ENCODE data around the gene MTRFR. TPM values are rescaled to one million over a fixed set of nuclear protein-coding genes. Genes with fewer than 3 reads are reported as not detected.

The MTRFR gene
- total and polyA plus RNA-seq, 4 donors: 5.7 to 15.2 (median 11.1) TPM

DNA sequence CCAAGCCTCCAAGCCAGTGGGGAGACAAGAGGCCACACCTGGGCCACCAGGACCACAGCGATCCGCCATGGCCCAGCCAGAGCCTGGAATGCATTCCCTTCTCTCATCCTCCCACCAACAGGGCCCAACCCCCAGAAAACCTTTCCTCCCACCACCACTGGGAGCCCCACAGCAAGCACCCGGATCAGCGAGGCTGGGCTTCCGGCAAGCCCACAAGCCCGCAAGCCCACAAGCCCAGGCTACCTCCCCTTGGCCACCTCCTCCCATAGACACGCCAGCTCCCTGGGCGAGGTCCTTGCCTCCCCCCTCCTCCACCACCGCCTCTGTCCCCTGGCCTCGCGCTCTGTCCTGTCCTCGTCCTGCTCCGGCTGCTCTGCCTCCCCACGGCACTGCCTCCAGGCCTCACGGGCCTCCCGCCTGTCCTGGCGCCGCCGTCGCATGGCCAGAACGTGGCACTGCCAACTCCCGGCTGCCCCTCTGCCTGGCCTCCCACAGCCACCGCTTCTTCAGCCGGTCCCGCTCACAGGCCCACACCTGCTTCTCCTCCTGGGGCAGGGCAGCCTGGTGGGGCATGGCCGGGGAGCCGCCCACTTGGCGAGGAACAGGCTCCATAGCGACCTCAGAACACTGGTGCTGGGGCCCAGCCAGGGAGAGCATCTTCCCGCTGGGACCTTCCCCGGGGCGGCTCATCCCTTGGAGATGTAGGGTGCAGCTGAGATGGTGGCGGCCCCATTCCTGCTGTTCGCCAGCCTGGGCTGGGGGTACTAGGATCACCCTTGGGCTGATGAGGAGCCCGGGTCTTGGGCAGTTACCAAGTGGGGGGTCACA is 32.8 kb downstream of the MTRFR start:
- no peak overlapping the region for H3K27ac ChIP-seq (ENCODE audit: low read depth in 1 of 2, low read length in 2 of 2)
- H3K4me1 ChIP-seq (ENCODE audit: control insufficient read depth in 4 of 4, insufficient read depth in 4 of 4, low read length in 3 of 4): peaks cover 7 to 21% (median 11%) of the 10 kb centered on the region in 4 donors
- no peaks in the 10 kb centered on the region for H3K27me3 ChIP-seq (ENCODE audit: control insufficient read depth in 4 of 4, insufficient read depth in 4 of 4, low read length in 3 of 4)
- no peak for DNase-seq (ENCODE audit: low spot score)
- no peak overlapping the region for H3K4me3 ChIP-seq (ENCODE audit: low read depth in 1 of 3, low read length in 3 of 3)
- no peak overlapping the region for H3K9ac ChIP-seq (ENCODE audit: low read depth in 1 of 2, low read length in 2 of 2)
- peaks cover 5 to 12% (median 11%) of the 10 kb centered on the region in 4 donors for H3K36me3 ChIP-seq (ENCODE audit: control insufficient read depth in 4 of 4, insufficient read depth in 3 of 4, low read depth in 1 of 4, low read length in 3 of 4)
- no peaks in the 10 kb centered on the region for H3K9me3 ChIP-seq (ENCODE audit: control insufficient read depth in 4 of 4, low read length in 3 of 4)
- TF ChIP-seq, protein P1, sequence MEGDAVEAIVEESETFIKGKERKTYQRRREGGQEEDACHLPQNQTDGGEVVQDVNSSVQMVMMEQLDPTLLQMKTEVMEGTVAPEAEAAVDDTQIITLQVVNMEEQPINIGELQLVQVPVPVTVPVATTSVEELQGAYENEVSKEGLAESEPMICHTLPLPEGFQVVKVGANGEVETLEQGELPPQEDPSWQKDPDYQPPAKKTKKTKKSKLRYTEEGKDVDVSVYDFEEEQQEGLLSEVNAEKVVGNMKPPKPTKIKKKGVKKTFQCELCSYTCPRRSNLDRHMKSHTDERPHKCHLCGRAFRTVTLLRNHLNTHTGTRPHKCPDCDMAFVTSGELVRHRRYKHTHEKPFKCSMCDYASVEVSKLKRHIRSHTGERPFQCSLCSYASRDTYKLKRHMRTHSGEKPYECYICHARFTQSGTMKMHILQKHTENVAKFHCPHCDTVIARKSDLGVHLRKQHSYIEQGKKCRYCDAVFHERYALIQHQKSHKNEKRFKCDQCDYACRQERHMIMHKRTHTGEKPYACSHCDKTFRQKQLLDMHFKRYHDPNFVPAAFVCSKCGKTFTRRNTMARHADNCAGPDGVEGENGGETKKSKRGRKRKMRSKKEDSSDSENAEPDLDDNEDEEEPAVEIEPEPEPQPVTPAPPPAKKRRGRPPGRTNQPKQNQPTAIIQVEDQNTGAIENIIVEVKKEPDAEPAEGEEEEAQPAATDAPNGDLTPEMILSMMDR (IDR thresholded peaks at IDR 0.05; ENCODE audit: low read depth, low read length, missing input control): no peak
- TF ChIP-seq FOXA2 (IDR thresholded peaks at IDR 0.05): no peak
- no peak for TF ChIP-seq TAF1 (conservative IDR thresholded peaks at IDR 0.05)
- no peak for TF ChIP-seq ZBTB33 (IDR thresholded peaks at IDR 0.05)
- no peak for TF ChIP-seq HNF4A (conservative IDR thresholded peaks at IDR 0.05)
- TF ChIP-seq, protein P2, sequence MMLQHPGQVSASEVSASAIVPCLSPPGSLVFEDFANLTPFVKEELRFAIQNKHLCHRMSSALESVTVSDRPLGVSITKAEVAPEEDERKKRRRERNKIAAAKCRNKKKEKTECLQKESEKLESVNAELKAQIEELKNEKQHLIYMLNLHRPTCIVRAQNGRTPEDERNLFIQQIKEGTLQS (IDR thresholded peaks at IDR 0.05): no peak
- 95% methylated on average over 35 of the region's 35 CpGs for WGBS

- Histone ChIP-seq H3K9ac (ENCODE audit: low read depth in 1 of 2, low read length in 2 of 2) (no peak overlapping the region), H3K4me1 (ENCODE audit: control insufficient read depth in 4 of 4, insufficient read depth in 4 of 4, low read length in 3 of 4) (peaks cover 7 to 21% (median 11%) of the 10 kb centered on the region in 4 donors), H3K9me3 (ENCODE audit: control insufficient read depth in 4 of 4, low read length in 3 of 4) (no peaks in the 10 kb centered on the region), H3K4me3 (ENCODE audit: low read depth in 1 of 3, low read length in 3 of 3) (no peak overlapping the region), H3K27ac (ENCODE audit: low read depth in 1 of 2, low read length in 2 of 2) (no peak overlapping the region), H3K36me3 (ENCODE audit: control insufficient read depth in 4 of 4, insufficient read depth in 3 of 4, low read depth in 1 of 4, low read length in 3 of 4) (peaks cover 3 to 5% (median 5%) of the 10 kb centered on the region in 4 donors), H3K27me3 (ENCODE audit: control insufficient read depth in 4 of 4, insufficient read depth in 4 of 4, low read length in 3 of 4) (no peaks in the 10 kb centered on the region)
- WGBS: 95% methylated on average over 19 of the region's 19 CpGs
- DNase-seq (ENCODE audit: low spot score): no peak
- TF ChIP-seq, protein P1 (IDR thresholded peaks at IDR 0.05; ENCODE audit: low read depth, low read length, missing input control): no peak
- no peak for TF ChIP-seq NR2F2 (IDR thresholded peaks at IDR 0.05)
- no peak for TF ChIP-seq JUND (IDR thresholded peaks at IDR 0.05)
- TF ChIP-seq TAF1 (conservative IDR thresholded peaks at IDR 0.05): no peak
- TF ChIP-seq SP1 (IDR thresholded peaks at IDR 0.05): no peak
- no peak for TF ChIP-seq EGR1 (IDR thresholded peaks at IDR 0.05; ENCODE audit: low read depth in 2 of 2)
- no peak for TF ChIP-seq FOXA1 (IDR thresholded peaks at IDR 0.05)
- TF ChIP-seq YY1 (IDR thresholded peaks at IDR 0.05): no peak
- no peak for TF ChIP-seq FOXA2 (IDR thresholded peaks at IDR 0.05)
- no peak for TF ChIP-seq GABPA (IDR thresholded peaks at IDR 0.05 in 1 of 2, conservative IDR thresholded peaks at IDR 0.05 in 1 of 2)
- no peak for TF ChIP-seq RAD21 (IDR thresholded peaks at IDR 0.05)
- no peak for TF ChIP-seq HNF4A (conservative IDR thresholded peaks at IDR 0.05)
These were observed 33.5 kb downstream of the MTRFR start for GRCh38 chr12:123266679-123267277.
